Lung (tissue), 12 donors: Measurements from ENCODE around the gene ASGR2. TPM values are rescaled to one million over a fixed set of nuclear protein-coding genes. Genes with fewer than 3 reads are reported as not detected.

Experiments
- ATAC-seq: fragments of 200-7000 bp; cut with Tn5 transposase; one replicate; pipeline ENCODE4 v1.9.1; 2020; ENCODE audit warnings: moderate number of reproducible peaks; ENCODE audit not compliant: insufficient read depth, low FRiP score
- DNase-seq, 3 donors: peaks; one replicate each; pipeline ENCODE4 v3.0.0-alpha.2; 2013 to 2017
- H3K27ac ChIP-seq, 2 donors: one replicate each; pipeline ENCODE4 v1.5.1; 2013; ENCODE audit warnings: mild to moderate bottlenecking in 2 of 2, moderate library complexity in 2 of 2, control low read depth in 1 of 2, inconsistent platforms in 1 of 2, low read depth in 1 of 2, low read length in 1 of 2
- H3K27me3 ChIP-seq, 3 donors: one replicate each; pipeline ENCODE4 v1.5.1; 2013; ENCODE audit warnings: low read length in 2 of 3; ENCODE audit not compliant: control insufficient read depth in 3 of 3, insufficient read depth in 3 of 3
- H3K36me3 ChIP-seq, 4 donors: one replicate each; pipeline ENCODE4 v1.5.1; 2013; ENCODE audit warnings: low read length in 4 of 4, mild to moderate bottlenecking in 1 of 4, moderate library complexity in 1 of 4; ENCODE audit not compliant: control insufficient read depth in 4 of 4, insufficient read depth in 4 of 4
- H3K4me1 ChIP-seq, 5 donors: one replicate each; pipeline ENCODE4 v1.5.1; 2013; ENCODE audit warnings: low read length in 5 of 5, mild to moderate bottlenecking in 2 of 5, moderate library complexity in 1 of 5; ENCODE audit not compliant: control insufficient read depth in 5 of 5, insufficient read depth in 5 of 5
- H3K4me3 ChIP-seq: one replicate; pipeline ENCODE4 v1.5.1; 2013; ENCODE audit warnings: mild to moderate bottlenecking, control low read depth, moderate library complexity
- H3K9ac ChIP-seq, 2 donors: one replicate each; pipeline ENCODE4 v1.5.1; 2013; ENCODE audit warnings: low read length in 2 of 2, control low read depth in 1 of 2; ENCODE audit not compliant: insufficient read depth in 1 of 2
- H3K9me3 ChIP-seq, 4 donors: one replicate each; pipeline ENCODE4 v1.5.1; 2013; ENCODE audit warnings: low read length in 3 of 4, mild to moderate bottlenecking in 1 of 4, moderate library complexity in 1 of 4; ENCODE audit not compliant: control insufficient read depth in 4 of 4, insufficient read depth in 3 of 4
- CTCF ChIP-seq: IDR thresholded peaks from 2 replicates; pipeline ENCODE4 v1.5.1; 2012; ENCODE audit warnings: mild to moderate bottlenecking; ENCODE audit errors: control extremely low read depth, extremely low read depth
- WGBS, 2 donors: extraction: QIAGEN DNeasy Blood & Tissue Kit; methylation state at CpG; one replicate each; pipeline ENCODE4 v1.1.7; 2013; 5-methylcytosine and 5-hydroxymethylcytosine counted together
- polyA plus RNA-seq, 2 donors: library from polyadenylated mRNA; stranded (reverse); fragments of 200-250 nt; gene quantifications; one replicate each; pipeline ENCODE4 v1.2.1, GENCODE V29; 2013
- total RNA-seq, 2 donors: library from RNA; depleted of rRNA in 1 of 2; stranded (reverse); fragments of >200 nt in 1 of 2; gene quantifications; one replicate each; pipeline ENCODE4 v1.2.1, GENCODE V29; 2014 to 2021
- donor health status: control.
- donor health status: control.
- donor health status: Bipolar disorder and iron deficiency.
- donor health status: healthy.
- donor health status: DM: yes; HTN: yes; CAD: no.

ASGR2 gene
- total and polyA plus RNA-seq, 4 donors: 1.6 to 12.0 (median 2.6) TPM

DNA sequence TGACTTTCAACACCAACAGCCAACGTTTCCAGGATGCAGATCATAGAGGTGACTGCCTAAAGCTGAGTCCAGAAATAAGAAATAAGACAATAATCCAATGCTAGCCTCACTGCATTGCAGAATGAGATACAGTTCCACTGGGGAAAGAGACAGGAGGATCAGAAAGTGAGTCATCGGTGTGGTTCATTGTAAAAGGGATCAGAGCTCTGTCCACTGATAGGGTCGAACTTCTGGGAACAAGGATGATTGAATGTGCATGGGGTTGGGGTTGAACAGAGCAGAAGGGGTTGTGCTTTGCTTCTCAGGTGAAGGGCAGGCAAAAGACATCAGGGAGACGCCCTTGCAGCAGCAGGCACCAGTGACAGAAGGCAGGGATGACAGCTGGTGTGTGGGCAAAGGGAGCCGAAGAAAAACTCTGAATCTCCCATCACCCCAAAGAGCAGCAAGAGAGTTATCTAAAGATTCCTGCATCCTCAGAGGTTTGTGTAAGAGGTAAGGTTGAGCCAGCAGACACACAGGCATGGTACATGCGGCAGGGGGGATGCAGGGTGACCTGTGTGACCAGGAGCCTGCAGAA lies 51.0 kb downstream of the ASGR2 start:
- 73 to 84% methylated on average over 6 of the region's 6 CpGs for WGBS, 2 donors
- no peak for ATAC-seq

DNA sequence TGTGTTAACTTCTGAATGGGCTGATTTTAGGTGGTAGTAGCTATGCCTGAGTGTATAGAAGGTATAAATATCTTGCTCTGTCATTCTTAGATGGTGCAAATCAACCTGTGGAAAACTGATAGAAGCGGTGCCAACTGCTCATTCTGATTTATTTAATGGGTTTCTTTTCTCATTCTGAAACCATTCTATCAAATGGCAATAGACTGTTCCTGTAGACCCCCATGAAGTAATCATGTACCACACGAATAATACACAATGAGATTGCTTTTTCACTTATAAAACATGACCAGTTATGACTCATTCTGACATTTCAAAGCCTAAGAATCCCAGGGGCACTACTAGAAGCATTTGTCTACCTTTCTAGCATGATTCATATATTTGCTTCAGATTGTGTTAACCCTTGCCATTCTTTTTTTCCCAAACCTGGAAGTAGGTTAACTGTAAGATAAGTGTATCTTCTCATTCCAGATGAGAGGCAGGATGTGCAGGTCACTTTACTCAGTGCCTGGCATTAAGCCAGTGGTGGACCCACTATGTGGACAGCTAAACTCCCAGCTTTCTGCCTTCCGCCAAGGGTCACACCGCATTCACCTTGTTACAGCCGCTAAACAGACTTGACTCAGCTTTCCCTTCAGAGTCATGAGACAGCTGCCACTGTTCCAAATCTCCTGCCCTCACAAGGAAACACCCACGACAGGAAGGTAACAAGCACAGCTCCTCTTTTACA lies 54.3 kb downstream of the ASGR2 start:
- Histone ChIP-seq H3K36me3 (no peaks in the 10 kb centered on the region), H3K4me1 (no peaks in the 10 kb centered on the region), H3K9ac (no peak overlapping the region), H3K4me3 (no peak overlapping the region), H3K27me3 (peaks cover 0 to 6% (median 3%) of the 10 kb centered on the region in 3 donors), H3K9me3 (no peaks in the 10 kb centered on the region), H3K27ac (no peak overlapping the region)
- ATAC-seq (no peak), DNase-seq (no peak)
- 49 to 55% methylated on average over 6 of the region's 6 CpGs for WGBS, 2 donors
- TF ChIP-seq CTCF: no peak

More for the DNA sequence above, 51.0 kb downstream of the ASGR2 start:
- TF ChIP-seq CTCF: no peak
- H3K4me1 ChIP-seq: no peaks in the 10 kb centered on the region
- no peak overlapping the region for H3K4me3 ChIP-seq
- peaks cover 0 to 4% (median 1%) of the 10 kb centered on the region in 4 donors for H3K9me3 ChIP-seq
- no peak for DNase-seq
- no peak overlapping the region for H3K9ac ChIP-seq
- peaks cover 0 to 6% (median 3%) of the 10 kb centered on the region in 3 donors for H3K27me3 ChIP-seq
- H3K36me3 ChIP-seq: no peaks in the 10 kb centered on the region
- H3K27ac ChIP-seq: no peak overlapping the region

DNA sequence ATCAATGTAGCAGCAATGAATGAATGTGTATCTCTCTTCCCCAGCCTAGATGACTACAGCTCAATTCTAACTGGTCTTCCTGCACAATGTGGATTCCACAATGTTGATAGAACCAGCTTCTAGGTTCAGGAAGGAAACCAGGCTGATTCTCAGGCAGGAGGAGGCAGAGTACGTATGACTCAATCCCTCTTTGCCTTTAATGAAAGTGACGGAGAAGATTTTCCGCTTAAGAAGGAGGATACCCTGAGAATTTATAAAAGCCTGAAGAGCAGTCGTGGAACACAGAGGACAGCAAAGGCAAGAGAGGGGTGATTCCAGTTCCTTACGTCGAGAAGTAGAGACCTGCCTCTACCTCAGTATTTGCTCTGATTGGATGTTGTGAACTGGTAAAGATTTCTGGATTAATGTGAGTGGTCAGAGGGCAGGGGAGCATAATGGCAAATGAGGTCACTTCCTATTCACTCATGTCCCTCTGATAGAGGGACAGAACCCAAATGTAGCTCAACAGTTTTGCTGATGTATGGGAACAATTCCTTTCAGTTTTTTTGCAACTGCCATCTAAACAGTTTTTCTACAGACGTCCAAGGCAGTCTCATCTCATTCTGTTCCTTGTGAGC lies 55.7 kb downstream of the ASGR2 start:
- H3K9ac ChIP-seq: no peak overlapping the region
- H3K27ac ChIP-seq: no peak overlapping the region
- no peaks in the 10 kb centered on the region for H3K4me1 ChIP-seq
- no peak for ATAC-seq
- WGBS, 2 donors: 67 to 76% methylated on average over 7 of the region's 7 CpGs
- H3K36me3 ChIP-seq: no peaks in the 10 kb centered on the region
- TF ChIP-seq CTCF: no peak
- H3K27me3 ChIP-seq: peaks cover 0 to 6% (median 3%) of the 10 kb centered on the region in 3 donors
- DNase-seq: no peak
- H3K9me3 ChIP-seq: no peaks in the 10 kb centered on the region
- no peak overlapping the region for H3K4me3 ChIP-seq
